Stimulated activated CD4-positive, alpha-beta T cell treated with anti-CD3 and anti-CD28 coated beads, Interleukin-2, amount 100 ng/mL, for 4 hours (primary cell): ENCODE measurements around the gene PHLDA2.
A peak's percentile ranks its signal among the peaks of the same experiment; 100 is the strongest.

ENCODE experiments used
- DNase-seq: peaks from one replicate; pipeline ENCODE4 v3.0.0-alpha.2; 2020; ENCODE audit warnings: low read depth

The PHLDA2 gene, protein sequence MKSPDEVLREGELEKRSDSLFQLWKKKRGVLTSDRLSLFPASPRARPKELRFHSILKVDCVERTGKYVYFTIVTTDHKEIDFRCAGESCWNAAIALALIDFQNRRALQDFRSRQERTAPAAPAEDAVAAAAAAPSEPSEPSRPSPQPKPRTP

DNA sequence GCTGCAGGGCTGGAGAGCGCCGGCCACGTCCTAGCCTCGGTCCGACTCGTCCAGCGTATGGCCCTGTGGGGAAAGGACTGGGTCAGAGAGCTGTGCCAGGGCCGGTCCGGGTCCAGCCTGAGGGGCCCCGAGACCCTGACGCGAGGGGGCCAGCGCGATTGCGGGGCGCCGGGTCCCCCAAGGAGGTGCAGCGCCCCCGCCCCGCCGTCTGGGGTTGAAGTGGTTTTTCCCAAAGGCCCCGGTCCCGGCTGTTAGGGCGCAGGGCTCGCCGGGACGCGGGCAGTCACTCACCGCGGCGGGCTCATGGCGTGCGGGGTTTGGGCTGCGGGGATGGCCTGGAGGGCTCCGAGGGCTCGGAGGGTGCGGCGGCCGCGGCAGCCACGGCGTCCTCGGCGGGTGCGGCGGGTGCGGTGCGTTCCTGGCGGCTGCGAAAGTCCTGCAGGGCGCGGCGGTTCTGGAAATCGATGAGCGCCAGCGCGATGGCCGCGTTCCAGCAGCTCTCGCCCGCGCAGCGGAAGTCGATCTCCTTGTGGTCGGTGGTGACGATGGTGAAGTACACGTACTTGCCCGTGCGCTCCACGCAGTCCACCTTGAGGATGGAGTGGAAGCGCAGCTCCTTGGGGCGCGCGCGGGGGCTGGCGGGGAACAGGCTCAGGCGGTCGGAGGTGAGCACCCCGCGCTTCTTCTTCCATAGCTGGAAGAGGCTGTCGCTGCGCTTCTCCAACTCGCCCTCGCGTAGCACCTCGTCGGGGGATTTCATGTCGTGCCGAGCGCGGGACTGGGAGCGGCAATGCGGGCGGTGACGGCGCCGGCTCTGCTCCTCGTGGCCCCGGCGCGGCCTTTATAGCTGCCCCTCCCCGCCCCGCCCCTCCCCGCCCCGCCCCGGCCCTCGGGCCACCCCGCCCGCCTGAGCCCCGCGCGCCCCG lies at the start of gene PHLDA2:
Gene PHLDA2 (minus strand): TSS at position 816 of the 926 bp plus-strand sequence. CDS start 56 bp downstream, at position 760.
- peak; percentile 43 for DNase-seq

DNA sequence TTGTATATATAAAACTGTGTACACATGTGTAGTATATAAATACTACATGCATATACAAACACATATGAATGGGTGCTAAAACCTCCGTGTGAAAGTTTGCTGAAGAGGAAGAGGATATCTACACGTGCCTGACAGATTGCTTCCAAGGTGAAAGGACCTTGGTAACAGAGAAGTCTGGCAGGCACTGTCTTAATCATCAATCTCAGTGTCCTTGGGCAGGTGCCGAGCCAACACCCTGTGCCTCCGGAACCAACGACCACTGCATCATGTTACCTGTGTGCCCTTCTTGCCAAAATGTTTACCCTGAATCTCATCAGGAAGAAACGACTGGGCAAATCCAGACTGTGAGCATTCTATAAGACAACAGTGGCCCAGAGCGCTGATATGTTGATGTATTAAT lies 47.9 kb upstream of the PHLDA2 start:
- no peak for DNase-seq

DNA sequence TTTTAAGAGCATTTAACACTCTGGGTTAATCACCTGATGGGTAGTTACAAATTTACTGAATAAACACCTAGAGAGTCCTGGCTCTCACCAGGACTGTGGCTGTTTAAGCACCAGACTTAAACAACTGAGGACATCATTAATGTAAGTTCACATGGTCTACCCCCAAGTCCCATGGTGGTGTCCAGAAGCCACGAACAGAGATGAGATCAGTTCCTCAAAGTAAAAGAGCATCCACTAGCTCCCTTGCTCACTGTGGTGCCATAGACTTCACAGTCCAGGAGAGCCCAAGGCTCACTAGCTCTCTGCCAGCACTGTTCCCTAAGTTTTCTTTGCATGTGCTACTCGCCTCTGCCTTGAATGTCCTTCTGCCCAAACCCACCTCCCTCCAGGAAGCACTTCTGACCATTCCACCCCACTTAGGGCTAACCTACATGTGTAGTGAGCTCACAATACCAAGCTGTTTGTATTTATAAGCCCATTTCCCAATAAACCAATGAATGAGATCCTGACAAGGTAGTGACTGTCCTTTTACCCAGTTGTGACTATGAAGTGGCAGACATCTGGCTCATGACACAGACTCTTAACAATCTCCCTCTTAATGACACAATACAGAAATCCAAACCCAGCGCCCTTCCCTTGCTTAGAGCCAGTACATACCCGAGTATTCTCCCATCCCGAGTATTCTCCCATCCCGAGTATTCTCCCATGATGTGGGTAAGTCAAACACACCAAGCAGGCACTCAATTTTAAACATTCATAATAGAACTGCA lies 47.3 kb upstream of the PHLDA2 start:
- no peak for DNase-seq

DNA sequence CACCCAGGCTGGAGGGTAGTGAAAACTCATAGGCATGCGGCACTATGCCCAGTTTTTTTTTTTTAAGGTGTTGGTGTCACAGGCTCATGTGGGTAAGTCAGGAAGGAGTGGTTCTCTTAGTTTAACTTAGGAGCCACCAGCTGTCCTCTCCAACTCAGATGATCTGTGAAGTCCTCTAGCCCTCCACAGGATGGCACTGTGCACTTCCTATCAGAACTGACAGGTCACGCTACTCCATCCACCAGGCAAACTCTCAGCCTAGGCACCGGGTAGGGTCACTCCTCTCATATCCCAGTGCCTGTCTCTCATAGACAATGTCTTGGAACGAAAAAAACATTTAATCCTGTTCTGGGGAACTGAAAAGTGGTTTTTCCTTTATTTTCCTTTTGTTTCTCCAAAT lies 46.4 kb upstream of the PHLDA2 start:
- DNase-seq, result no peak

DNA sequence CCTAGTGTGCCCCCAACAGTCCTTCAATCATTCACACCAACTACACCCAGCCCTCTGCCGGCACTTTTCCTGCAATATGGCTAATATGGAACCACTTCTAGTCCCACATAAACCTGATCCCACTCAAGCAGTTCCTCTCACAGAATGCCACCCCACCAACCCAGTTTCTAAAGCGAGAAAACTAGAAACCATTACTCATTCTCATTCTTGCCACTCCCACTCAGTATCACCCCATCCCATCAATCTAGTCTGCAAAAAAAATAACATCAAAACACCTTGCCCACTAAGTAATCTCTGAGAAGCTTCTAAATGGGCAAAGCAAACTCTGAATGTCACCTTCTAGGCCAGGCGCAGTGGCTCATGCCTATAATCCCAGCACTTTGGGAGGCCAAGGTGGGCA lies 45.1 kb upstream of the PHLDA2 start:
- DNase-seq, result no peak

DNA sequence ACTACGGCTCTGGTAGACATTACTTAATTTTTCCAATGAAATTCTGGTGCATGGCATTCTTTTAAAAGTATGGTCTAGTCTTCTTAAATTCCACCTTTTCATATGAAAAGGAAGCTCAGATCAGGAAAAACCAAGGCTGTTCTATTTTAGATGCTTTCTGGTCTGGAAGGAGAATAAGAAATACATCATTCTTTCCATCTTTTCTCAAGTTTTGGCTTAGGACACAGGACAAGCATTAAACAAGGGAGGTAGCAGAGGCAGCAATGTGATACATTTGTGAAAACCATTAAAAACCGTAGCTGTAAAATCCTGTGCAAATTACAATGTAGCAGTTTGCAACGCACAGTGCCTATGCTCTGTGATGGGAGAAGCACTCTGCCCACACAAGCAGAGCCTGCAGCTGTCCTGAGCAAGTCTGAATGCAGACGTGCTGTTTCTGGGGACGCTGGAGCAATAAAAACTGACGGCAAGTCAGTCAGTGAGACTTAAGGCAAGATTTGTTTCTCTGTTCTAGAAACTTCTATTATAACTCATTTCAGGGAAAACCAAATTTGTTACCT lies 39.2 kb upstream of the PHLDA2 start:
- no peak for DNase-seq

DNA sequence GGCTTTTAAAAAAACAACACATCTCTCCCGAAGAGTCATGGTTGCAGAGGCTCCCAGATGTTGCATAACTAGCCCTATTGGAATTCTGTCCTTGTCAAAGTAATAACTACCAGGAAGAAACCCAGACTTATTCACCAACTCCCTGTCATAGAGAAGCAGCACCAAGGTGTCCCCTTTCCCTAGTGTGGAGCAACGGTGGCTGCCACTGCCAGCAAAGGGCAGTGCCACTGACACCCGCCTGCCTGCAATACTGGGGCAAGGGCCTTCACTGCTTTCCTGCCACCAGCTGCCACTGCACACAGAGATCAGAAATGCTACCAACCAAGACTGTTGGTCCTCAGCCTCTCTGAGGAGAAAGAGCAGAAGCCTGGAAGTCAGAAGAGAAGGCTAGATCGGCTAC lies 35.6 kb upstream of the PHLDA2 start:
- no peak for DNase-seq

DNA sequence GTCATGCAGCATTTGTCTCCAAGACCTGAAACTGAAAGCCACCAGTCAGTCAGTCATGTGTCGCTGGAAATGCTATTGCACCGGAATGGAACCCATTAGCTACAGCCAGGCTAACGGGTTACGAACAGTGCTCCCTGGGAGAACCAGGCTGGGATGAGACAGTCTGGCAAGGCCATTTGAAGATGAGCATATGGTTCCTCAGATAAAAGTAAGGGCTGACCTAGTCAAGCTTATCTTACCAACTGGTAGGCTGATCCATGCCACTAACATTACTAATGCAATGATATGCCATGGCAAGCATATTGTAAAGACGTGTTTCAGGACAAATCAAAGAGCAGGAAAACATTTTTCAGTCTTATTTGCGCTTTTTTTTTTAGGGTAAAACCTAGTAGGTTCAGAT lies 34.5 kb upstream of the PHLDA2 start:
- no peak for DNase-seq

DNA sequence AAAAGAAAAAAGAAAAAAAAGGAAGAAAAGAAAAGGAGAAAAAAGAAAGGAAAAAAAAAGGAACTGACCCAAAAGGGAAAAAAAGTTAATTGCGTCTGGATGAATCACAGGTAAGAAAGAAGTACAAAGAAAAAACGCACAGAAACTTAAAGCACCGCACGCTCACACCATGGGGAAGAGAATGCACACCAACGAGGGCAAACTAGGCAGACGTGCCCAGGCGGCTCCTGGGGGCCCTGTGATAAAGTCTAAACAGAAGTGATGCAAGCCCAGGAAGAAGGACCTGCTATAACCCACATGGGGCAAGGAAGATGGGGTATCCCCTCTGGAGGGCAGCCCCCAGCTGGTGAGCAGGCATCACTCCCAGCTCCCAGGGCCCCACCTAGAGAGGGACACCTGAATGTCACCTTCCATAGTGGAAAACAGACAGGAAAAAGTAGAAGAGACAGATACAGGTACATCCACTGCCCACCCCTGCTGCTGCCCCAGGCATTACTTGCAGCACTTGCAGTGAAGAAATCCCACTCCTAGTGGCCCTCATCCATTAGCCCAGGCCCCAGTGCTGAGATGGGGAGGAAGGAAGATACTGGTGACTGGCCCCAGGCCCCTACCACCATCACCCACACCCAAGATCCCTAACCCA lies 34.0 kb upstream of the PHLDA2 start:
- no peak for DNase-seq

DNA sequence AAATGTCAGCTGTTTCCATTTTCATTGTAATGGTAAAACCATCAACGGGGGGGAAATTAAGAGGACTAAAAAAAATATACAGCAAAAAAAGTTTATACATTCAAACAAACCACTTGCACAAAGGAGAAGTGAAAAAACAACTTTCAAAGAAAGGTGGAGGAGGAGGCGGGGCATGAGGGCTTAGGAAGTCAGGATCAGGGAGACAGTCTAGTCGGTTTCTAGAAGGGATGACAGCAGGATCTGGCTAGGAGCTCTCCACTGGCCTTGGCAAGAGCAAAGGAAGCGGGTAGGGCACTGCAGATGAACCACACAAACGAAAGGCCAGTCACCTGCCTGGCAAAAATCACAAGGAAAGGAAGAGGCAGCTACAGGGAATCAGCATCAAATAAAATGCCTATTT lies 31.9 kb upstream of the PHLDA2 start:
- DNase-seq, result no peak

DNA sequence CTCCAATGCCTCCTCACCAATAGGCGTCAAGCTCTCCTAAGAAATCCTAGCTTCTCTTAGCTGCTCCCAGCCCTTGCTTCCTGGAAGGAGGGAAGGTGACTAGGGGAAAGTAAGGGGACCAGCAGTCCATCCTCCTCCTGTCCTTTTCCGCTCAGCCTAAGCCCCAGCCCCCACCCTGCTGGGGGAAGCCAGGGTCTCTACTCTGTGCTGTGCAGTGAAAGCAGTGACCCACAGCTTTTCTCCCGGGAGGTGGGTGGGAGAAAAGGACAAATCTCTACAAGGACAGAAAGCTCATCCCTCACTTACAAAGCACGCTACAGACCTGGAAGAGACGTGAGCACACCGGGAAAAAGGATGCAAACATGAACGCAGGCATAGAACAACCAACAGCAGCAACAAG lies 30.9 kb upstream of the PHLDA2 start:
- no peak for DNase-seq

DNA sequence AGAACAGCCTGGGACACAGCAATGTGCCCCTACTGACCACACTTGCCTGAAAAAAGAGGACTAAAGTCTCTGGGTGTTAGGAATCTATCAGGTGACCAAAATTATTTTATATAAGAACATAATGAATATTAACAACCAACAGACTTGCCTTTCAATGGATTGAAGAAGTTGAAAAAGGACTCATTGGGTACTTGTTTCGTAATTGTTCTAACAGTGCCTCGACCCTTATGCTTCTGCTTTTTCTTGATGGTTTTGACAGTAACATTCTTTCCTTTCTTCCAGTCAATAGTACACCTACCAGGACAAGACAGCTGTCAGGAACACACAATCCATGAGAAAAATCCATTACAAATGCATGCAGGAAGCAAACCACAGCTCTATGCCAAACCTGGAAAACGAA lies 29.0 kb upstream of the PHLDA2 start:
- no peak for DNase-seq

DNA sequence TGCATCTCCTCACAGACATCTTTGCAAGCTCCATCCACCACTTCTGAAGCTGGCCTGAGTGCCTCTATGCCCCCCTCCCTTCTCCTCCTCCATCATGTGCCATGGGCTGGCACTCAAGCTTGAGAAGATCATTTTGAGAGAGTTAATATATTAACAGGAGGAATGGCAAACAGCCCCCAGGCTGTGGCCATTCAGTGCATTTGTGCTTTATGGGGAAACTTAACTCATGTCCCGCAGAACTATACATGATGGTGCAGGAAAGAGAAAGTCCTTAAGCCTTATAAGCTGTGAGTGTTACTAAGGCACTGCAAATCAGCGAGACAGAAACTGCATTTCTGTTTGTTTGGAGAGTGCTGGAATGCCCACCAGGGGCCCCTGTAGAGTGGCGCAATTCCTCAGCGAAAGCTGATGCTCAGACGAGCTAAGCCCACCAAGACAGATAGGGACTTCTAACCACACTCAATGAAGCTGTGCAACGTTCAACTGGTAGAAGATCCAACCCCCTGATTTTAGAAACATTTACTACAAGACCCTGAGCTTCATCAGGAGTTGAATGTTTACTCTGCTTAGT lies 26.8 kb upstream of the PHLDA2 start:
- no peak for DNase-seq

DNA sequence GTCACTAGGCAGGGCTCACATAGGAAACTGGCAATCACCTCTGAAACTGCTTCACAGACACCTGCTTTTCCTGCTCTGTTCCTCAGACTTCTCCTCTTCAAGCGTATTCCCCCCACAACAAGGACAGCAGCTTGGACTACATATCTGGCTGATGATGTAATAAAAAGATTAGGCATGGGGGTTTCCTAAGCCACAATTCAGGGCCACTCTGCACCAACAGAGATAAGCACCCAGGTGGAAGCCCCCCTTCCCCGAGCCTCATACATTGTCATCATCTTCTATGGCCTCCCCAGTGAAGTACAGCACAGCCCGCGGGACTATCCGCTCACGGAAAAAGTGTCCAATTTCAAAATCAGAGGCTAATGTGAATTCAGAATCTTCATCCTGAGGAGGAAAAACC lies 25.0 kb upstream of the PHLDA2 start:
- no peak for DNase-seq

DNA sequence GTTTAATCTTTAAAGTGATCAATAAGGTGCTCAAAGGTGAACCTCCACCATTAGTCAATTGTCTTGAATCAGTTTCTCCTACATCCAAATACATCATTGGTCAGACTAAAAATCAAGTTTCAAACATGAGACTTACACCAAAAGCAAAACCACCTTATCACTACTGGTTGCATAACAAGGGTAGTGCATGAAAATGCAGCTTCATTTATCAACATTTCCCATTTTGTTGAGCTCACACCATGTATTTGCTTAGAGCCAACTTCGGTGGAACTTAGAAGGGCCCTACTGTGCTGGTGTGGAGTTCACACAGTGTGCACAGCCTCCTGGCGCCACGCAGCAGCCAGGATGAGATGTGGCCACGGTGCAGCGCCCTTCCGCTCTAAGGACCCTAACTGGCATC lies 23.1 kb upstream of the PHLDA2 start:
- no peak for DNase-seq

DNA sequence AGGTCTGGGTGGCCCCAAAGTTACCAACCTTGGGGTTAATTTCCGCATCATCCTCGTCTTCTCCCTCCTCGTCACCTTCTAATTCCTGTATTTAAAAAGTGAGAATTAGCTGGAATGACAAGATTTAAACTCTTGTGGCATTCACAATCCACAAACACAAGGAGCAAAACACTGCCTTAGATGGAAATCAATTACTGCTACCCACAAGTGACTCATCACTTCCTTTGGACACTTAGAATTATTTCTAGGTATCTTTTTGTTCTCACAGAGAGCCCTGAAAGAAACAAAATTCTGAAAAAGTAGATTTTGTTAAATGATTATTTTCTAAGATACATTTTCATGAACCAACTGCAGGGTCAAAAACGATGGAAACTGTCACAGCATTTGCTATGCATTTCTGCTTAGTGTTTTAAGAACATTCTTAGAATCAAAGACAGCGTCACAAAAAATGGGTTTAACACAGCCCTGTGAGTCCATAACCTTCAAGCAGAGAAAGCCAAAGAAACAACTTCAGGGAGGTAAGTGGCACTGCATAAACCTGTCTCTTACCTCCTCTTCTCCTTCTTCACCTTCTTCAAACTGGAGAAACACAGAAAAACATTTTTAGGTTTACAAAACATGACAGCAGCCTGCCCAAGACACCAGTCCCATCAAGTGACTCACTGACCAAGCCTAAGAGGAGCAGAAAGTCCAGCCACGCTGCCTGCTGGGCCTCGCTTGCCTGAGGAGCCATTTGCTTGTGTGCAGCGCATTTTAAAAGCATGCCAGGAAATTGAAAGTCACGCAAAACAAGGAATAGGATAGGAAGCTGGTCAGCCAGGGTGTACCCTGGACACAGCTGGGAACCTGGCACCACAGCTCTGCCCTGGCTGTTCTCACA lies 22.3 kb upstream of the PHLDA2 start:
- no peak for DNase-seq

DNA sequence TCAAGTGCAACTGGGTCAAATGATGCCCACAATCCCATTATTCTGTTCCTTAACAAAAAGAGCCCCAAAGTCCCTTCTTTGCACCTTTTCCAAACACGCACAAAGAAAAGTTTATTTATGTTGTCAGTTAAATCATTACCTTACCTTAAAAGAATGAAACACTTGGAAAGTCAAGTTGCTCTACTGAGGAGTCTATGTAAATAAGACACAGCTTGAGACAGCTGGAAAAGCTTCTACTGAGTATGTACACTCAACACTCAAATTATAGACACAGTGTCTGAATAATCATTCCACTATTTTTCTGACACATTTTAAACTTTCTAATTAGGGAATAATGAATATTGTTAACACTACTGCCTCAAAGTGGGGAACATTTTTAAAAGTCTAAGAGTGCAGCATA lies 21.6 kb upstream of the PHLDA2 start:
- DNase-seq, result no peak

DNA sequence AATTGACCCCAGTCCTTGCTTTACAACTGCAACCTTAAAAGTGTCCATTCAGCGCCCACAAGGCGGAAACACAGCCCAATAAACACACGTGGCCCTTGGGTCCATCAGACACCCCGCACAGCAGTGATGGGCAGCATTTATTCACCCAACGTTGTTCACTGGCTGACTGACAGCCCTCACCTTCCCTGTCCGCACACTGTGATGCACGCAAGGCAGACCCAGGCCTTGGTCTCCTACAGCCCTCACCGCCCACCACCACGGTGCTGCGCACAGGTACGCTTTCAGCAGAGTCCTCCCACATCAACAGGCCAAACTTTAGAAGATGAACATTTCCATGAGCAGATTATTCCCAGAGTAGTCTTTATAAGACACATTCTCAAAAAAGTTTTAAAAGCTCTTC lies 20.7 kb upstream of the PHLDA2 start:
- DNase-seq, result no peak

DNA sequence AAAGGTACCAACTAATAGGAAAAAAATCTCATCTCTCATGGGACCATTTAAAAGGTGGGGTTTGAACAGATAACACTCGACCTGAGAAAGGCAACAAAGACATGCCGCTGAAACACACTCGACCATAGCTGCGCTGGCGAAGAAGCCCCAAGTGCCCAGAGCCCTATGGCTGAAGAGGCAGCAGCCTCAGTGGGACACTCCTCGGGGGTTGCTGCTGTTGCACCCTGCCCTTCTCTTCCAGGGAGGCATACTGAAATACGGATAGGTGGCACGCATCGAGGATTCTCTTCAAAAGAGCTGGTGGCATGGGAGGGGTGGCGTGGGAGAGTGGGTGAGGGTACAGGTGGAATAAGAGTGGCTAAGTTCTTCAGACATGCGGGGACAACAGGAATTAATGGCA lies 18.5 kb upstream of the PHLDA2 start:
- DNase-seq, result no peak

DNA sequence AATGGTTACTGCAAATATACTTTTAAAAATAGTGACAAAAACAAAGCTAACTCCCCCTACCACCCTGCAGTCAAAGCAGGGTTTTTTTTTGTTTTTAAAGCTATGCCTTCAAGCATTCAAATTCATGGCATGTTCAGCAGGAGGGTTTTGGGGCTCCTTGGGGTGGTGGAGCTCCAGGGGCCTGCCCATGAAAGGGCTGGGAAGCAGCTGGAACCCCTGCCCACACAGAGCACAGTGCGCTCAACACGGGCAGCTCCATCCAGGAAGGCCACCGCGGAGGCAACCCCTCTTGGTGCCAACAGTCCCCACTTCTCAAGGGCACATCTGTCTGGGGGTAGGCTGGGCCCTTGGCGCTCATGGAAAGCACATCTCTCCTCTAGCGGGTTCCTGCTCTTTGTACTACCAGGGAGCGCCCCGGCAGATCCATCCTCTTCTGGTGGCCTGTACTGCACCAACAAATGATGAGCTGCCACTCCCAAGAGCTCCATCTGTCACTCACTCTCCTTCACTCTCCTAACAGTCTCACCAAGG lies 16.6 kb upstream of the PHLDA2 start:
- no peak for DNase-seq
